ENCODE data around the gene MEX3D.
"Not testable (repeated sequence)": the region's sequence is repeated elsewhere in the genome, so short reads cannot be mapped to it uniquely, and the experiment has no call there.

MEX3D gene

GRCh38 chr19:1534972-1535371 lies 33.2 kb downstream of the MEX3D start:
- H3K4me1 Mint-ChIP-seq: no peaks in the 10 kb centered on the region
- no peak overlapping the region for H3K27ac Mint-ChIP-seq
- no peaks in the 10 kb centered on the region for H3K9me3 Mint-ChIP-seq
- DNase-seq: no peak
- H3K4me3 Mint-ChIP-seq: no peak overlapping the region
- no peak for TF ChIP-seq CTCF (IDR thresholded peaks at IDR 0.05)
- H3K36me3 Mint-ChIP-seq (ENCODE audit: low read depth): no peaks in the 10 kb centered on the region
- H3K27me3 Mint-ChIP-seq (ENCODE audit: low read depth, poor library complexity): peaks cover 57% of the 10 kb centered on the region

GRCh38 chr19:1533510-1534150 lies 34.5 kb downstream of the MEX3D start:
- no peak for DNase-seq
- H3K36me3 Mint-ChIP-seq (ENCODE audit: low read depth): no peaks in the 10 kb centered on the region
- no peak overlapping the region for H3K27ac Mint-ChIP-seq
- no peaks in the 10 kb centered on the region for H3K4me1 Mint-ChIP-seq
- H3K9me3 Mint-ChIP-seq: no peaks in the 10 kb centered on the region
- H3K4me3 Mint-ChIP-seq: no peak overlapping the region
- H3K27me3 Mint-ChIP-seq (ENCODE audit: low read depth, poor library complexity): peaks cover 55% of the 10 kb centered on the region
- TF ChIP-seq CTCF (IDR thresholded peaks at IDR 0.05): no peak

- no peaks in the 10 kb centered on the region for H3K4me1 Mint-ChIP-seq
- no peaks in the 10 kb centered on the region for H3K9me3 Mint-ChIP-seq
- no peak overlapping the region for H3K27ac Mint-ChIP-seq
- DNase-seq: no peak
- H3K4me3 Mint-ChIP-seq: no peak overlapping the region
- no peaks in the 10 kb centered on the region for H3K36me3 Mint-ChIP-seq (ENCODE audit: low read depth)
- H3K27me3 Mint-ChIP-seq (ENCODE audit: low read depth, poor library complexity): peaks cover 57% of the 10 kb centered on the region
- no peak for TF ChIP-seq CTCF (IDR thresholded peaks at IDR 0.05)
Measured at GRCh38 chr19:1532003-1532402, 36.1 kb downstream of the MEX3D start.

GRCh38 chr19:1531587-1531986 lies 36.5 kb downstream of the MEX3D start:
- no peak overlapping the region for H3K4me3 Mint-ChIP-seq
- peaks cover 61% of the 10 kb centered on the region for H3K27me3 Mint-ChIP-seq (ENCODE audit: low read depth, poor library complexity)

GRCh38 chr19:1530856-1531255 lies 37.3 kb downstream of the MEX3D start:
- not testable (repeated sequence) for H3K27ac Mint-ChIP-seq; H3K9me3 Mint-ChIP-seq; H3K36me3 Mint-ChIP-seq (ENCODE audit: low read depth); H3K4me3 Mint-ChIP-seq; H3K4me1 Mint-ChIP-seq; DNase-seq
- peaks cover 69% of the 10 kb centered on the region for H3K27me3 Mint-ChIP-seq (ENCODE audit: low read depth, poor library complexity)

More at GRCh38 chr19:1531587-1531986, 36.5 kb downstream of the MEX3D start:
- H3K4me1 Mint-ChIP-seq: no peaks in the 10 kb centered on the region
- no peak for TF ChIP-seq CTCF (IDR thresholded peaks at IDR 0.05)
- no peak overlapping the region for H3K27ac Mint-ChIP-seq
- H3K9me3 Mint-ChIP-seq: no peaks in the 10 kb centered on the region
- H3K36me3 Mint-ChIP-seq (ENCODE audit: low read depth): no peaks in the 10 kb centered on the region
- no peak for DNase-seq

- TF ChIP-seq CTCF (IDR thresholded peaks at IDR 0.05): no peak
- Mint-ChIP-seq H3K27me3 (ENCODE audit: low read depth, poor library complexity) (peaks cover 78% of the 10 kb centered on the region), H3K4me1 (peaks cover 6% of the 10 kb centered on the region), H3K36me3 (ENCODE audit: low read depth) (no peaks in the 10 kb centered on the region), H3K27ac (no peak overlapping the region), H3K4me3 (no peak overlapping the region), H3K9me3 (no peaks in the 10 kb centered on the region)
- DNase-seq: no peak
Measured at GRCh38 chr19:1529430-1529816, 38.7 kb downstream of the MEX3D start.

Data from nephron progenitor cell (in vitro differentiated cells).